Activated CD4-positive, alpha-beta T cell treated with anti-CD3 and anti-CD28 coated beads for 48 hours (primary cell): ENCODE measurements around the gene C9orf43.
"Not testable (repeated sequence)": the region's sequence is repeated elsewhere in the genome, so short reads cannot be mapped to it uniquely, and the experiment has no call there.

Experiments used
- DNase-seq: peaks from one replicate; pipeline ENCODE4 v3.0.0-alpha.2; 2020

C9orf43 gene

DNA sequence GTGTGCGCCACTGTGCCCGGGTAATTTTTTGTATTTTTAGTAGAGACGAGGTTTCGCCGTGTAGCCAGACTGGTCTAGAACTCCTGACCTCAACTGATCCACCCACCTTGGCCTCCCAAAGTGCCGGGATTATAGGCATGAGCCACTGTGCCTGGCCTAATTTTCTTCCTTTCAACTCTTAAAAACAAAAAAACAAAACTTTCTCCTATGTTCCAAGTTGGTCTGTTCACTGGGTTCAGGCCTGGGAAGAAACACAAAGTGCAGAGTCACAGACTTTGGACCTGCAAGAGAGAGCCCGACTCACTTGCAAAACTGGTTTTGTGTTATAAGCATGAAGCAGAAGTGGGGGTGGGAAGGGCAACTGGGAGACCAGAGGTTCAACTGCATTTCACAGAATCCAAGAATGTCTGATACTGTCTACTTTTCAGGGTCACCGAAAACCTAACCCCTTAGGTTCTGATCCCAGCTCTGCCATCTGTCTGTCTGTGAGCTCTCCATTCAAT lies 28.6 kb upstream of the C9orf43 start:
- no peak for DNase-seq

DNA sequence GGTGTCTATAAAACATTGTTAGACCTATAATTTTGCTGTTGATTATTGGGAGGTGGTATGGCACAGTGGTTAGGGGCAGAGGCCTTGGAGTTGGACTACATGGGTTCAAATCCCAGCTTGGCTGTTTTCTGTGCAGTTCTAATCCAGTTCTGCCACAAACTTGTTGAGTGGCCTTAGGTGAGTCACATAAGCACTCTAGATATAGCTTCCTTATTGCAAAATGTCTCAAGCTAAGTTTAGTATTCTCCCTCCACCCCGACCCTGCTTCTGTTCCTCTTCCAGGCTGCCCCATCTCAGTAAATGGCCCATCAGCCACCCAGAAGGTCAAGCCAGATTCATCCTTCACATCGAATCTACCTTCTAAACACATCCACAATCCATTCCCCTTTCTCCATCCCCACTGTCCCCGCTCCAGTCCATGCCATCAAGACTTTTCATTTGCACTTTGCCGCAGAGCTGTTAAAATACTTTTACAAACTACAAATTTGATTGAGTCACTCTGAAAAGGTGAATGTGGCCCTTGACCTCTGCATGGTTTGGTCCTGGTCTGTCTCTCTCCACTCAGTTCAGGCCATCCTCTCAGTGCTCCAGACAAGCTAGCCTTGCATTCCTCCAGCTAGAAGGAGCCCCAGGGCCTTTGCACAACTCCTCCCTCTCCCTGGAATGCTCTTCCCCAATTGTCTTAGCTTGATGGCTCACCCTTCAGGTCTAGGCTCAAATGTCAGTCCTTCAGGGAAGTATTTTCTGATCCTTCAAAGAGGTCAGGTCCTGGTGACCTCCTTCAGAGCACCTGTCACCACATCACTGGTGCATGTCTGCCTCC lies 23.8 kb upstream of the C9orf43 start:
- no peak for DNase-seq

DNA sequence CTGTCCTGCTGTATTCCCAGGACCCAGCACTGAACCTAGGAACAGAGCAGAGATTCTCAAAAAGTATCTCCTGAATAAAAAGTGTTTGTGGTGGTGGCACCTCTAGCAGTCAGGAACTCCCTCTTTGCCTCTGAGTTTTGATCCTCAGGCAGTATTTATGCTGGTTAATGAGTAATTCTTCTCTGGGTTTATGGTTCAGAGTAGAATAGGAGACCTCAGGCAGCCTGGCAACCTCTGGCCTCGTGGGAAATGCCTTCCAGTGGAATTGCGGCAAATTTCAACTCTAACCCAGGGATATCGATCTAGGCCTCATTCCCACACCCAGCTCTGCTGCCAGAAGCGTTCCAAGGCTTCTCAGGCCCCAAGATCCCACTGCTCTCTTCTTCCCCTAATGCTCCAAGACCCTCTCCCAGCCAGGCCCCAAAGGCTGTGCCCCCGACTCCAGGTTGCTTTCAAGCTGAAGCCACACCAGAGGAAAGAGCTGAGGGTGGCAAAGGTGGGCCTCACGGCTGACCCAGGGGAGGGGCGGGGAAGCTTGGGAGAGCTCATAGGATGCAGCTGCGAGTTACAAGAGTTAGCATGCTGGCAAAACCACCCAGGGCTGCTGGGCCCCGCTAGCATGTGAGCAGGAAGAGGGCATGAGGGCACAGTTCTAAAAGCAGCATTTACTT lies 22.9 kb upstream of the C9orf43 start:
- DNase-seq, result no peak

DNA sequence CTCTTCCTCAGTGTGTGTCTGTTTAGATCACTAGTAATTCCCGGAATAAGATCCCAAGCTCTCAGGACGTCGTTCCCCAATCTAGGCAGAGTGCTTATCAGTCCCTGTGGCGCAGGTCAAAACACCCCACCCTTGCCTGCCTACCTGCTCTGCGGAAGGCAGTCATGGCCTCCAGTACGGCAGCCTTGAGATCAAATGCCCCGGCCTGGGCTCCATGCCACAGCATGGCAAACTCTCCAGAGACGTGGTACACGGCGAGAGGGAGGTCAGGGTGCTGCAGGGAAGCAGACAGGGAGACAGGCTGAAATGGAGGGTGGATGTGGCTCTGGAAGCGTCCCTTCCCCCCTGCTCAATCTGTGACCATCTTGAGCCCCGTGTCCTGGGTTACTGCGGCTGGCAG lies 21.7 kb upstream of the C9orf43 start:
- DNase-seq, result no peak

DNA sequence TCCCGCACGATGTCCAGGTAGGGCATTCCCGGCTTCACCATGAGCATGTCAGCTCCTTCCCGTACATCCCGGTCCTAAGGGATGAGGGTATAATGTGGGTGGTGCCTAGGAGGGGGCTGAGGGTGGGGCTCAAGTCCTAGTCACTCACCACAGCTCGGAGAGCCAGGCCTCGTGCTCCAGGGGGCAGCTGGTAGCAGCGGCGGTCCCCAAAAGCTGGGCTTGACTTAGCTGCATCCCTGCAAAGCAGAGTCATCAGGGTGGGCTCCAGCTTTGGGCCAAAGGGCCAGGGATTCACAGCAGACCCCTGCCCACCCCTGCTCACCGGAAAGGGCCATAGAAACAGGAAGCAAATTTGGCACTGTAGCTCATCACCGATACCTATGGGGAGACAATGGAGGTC lies 21.1 kb upstream of the C9orf43 start:
- DNase-seq, result no peak

DNA sequence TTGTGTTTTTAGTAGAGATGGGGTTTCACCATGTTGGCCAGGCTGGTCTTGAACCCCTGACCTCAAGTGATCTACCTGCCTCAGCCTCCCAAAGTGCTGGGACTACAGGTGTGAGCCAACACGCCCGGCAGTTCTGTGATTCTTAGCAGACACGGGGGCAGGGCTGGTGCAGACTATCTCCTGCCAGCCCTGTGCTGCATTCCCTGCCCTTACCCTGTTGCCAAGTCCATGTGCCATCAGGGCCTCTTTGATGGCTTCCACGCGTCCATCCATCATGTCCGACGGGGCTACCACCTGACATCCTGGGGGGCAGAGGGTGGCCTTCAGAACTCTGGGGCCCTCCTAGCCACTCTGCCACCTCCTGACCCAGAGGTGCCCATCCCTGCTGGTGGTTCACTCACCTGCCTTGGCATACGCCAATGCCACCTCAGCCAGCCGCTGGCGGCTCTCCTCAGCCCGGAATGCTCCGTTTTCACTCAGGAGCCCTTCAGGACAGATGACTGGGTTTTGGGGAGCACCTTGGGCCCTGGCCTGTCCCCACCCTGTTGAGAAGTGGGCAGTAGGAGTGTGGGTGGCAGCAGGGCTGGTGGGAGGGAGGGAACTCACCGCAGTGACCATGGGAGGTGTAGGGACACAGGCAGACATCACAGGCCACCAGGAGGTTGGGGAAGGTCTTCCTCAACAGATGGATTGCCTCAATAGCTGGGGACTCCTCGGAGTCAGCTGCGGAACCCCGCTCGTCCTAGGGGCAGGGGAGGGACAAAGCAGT lies 20.2 kb upstream of the C9orf43 start:
- no peak for DNase-seq

DNA sequence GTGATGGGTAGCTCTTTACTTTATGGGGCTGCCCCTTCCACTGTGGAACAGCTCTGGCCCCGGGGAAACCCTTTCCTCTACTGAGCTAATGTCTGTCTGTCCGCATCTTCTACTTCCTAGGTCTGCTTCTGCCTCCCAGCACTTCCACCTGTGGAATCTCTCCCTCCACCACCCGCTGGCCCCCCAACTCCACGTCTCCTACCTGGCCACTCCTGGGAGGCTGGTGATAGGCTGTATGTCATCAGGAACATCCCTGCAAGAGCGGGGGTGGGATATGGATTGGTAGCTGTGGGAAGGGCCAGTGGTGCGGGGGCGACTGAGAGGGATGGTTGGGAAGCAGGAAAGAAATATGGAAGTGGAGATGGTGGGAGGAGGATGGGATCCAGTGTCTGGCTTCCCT lies 18.6 kb upstream of the C9orf43 start:
- no peak for DNase-seq

DNA sequence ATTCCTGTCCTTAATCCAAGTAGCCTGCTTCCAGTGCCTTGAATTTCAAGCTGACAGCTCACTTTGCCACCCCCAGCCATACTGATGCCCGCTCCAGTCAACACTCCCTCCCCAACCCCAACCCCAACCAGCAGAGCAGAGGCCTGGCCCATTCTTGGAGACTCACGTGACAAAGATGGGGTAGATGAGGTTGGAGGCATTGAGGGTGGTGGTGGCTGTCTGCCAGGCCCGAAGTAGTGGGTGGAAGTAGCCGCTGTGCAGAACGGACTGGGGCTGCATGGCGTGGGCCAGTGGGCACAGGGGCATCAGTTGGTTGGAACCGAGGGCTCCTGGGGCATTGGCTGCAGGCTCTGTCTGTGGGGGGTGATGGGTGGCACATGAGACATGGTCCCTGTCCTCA lies 17.3 kb upstream of the C9orf43 start:
- no peak for DNase-seq

DNA sequence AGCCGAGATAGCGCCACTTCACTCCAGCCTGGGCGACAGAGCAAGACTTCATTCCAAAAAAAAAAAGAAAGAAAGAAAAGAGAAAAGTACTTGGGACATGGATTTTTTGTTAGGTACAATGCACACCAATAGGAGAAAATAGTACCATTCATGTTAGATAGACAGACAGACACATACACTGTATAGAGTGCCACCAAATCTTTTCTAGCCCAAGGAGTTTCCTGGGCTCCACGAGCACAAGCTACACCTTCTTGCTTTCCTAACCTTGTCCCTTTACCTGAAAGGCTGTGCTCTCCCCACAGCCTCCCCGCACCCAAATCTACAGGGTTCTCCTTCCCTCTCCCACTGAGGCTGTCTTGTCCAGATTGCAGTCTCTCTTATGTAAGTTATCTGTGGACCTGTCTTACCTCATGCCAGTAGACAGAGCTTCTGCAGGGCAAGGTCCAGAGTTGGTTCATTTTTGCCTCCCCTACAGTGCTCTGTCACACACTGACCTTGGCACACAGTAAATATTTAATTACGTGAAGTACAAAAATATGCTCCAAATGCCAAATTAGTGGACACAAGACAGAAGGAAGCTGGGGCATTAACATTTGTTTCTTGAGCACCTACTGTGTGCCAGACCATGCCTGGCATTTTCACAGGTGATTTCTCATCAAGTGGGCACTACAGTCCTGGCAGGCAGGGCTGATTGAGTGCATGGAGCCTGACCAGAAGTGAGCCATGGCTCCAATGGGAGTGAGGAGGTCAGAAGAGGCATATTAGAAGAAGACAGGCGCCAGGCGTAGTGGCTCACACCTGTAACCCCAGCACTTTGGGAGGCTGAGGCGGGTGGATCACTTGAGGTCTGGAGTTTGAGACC lies 15.3 kb upstream of the C9orf43 start:
- no peak for DNase-seq

DNA sequence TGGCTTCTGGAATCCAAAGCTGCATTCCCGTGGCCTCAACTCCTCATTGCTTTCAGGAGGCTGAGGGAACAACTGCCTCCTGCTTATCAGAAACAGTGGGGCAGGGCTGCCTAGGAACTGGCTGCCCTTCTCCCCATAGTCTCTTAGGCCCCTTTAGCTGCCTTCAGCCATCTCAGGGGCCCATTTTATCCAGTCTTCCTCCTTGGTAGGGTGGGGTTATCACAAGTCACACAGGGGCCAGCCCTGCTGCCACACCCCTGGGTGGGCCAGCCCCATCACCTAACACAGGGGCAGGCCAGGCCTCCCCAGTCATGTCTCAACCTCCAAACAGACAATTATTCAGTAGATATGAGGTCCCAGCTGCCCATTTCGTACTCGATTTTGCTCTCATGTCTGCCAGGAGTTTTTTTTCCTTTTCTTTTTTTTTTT lies 13.3 kb upstream of the C9orf43 start:
- no peak for DNase-seq

DNA sequence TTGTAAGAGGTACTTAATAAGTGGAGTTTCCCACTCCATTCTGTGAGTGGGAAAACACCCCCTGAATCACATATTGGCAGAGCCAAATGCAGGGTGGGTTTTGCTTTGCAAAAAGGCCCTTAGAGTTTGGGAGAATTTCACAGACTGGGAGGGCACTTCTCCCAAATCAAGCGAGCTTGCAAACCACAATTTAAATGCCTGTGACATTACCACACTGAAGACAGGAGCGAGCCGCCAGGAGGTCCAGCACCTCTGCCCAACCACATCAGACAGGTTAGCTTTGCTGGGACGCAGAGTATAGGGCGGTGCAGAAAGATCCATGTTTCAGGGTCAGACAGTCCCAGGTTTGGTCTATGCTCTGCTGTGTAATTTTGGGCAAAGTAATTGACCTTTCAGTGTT lies 11.8 kb upstream of the C9orf43 start:
- no peak for DNase-seq

DNA sequence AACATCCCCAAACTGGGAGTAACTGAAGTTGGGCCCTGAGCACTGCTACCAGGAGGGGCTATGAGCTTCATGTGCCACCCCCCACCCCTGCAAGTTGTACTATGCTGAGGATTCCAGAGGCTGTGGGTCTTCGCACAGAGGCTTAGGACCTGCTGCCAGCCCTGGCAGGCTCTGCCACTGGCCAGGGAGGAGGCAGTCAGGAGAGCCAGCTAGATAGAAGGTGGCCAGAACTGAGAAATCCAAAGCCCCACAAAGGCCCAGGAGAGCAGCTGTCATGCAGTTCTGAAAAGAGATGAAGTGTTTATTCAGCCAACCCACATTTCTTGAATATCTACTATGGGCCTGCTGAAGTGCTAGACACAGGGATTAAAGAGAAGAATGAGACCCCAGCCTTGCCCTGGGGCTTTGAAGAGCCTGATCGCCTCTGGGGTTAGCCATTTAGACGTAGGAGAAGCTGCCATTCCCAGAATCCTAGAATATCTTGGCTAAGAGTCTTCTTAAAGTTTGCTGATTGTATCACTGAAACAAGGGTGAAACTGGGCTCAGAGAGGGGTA lies 10.8 kb upstream of the C9orf43 start:
- no peak for DNase-seq

DNA sequence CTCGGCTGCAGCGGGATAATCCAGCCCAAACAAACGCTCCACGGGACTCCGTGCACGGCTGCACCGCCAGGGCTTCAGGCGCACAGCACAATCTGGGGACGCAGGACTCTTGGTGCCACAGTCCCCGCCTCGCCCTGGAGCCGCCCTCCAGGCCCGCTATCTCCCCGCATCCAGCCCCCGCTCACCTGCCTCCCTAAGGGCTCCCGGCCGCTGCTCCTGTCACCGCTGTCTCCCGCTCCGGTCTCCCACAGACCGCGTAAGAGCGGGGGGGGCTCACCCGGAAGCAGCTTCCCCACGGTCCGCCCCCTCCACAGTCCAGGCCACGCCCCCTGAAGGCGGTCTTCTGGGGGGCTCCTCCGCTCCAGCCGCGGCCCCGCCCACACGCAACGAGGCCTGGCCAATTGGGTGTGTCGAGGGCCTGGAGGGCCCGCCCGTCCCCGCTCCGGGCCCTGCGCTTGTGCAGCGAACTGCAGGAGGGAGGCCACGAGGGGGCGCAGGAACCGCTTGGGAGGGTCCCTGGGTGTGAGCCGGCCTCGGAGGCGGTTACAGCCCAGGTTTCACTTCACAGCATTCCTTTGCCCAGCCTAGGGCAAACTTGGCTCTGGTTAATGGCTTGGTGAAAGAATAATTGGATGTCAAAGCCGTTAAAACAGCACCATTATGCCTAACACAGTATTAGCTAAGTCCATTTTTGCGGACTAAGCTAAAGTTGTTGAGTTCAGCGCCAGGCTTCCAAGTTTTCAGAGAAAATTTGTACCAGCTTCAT lies 9.3 kb upstream of the C9orf43 start, which contains the start of gene ALAD:
Gene ALAD (minus strand): TSS at position 258 of the 766 bp plus-strand sequence. CDS start 7,725 bp downstream, outside the sequence.
- DNase-seq, result peak; percentile 99

DNA sequence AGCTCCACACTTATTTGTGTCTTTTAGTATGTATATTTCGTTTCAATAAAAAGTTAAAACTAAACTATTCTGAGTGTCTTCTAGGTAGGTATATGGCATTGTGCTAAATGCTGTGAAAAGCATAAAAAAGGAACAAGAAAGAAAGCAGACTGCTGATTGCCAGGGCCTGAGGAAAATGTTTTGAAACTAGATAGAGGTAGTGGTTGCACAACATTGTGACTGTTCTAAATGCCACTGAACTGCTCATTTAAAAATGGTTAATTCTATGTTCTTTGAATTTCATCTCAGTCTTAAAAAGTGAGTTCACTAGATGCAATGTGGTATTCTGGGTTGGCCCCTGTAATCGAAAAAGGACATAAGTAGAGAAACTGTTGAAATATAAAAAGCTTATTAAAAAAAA lies 6.9 kb upstream of the C9orf43 start:
- no peak for DNase-seq

DNA sequence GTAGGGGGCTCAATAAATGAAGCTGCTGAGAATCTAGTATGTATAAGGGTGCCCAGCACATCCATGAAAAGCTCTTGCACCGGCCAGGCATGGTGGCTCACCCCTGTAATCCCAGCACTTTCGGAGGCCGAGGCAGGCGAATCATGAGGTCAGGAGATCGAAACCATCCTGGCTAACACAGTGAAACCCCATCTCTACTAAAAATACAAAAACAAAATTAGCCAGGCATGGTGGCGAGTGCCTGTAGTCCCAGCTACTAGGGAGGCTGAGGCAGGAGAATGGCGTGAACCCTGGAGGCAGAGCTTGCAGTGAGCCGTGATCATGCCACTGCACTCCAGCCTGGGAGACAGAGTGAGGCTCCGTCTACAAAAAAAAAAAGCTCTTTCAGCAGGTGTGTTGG lies 4.2 kb upstream of the C9orf43 start:
- not testable (repeated sequence) for DNase-seq

DNA sequence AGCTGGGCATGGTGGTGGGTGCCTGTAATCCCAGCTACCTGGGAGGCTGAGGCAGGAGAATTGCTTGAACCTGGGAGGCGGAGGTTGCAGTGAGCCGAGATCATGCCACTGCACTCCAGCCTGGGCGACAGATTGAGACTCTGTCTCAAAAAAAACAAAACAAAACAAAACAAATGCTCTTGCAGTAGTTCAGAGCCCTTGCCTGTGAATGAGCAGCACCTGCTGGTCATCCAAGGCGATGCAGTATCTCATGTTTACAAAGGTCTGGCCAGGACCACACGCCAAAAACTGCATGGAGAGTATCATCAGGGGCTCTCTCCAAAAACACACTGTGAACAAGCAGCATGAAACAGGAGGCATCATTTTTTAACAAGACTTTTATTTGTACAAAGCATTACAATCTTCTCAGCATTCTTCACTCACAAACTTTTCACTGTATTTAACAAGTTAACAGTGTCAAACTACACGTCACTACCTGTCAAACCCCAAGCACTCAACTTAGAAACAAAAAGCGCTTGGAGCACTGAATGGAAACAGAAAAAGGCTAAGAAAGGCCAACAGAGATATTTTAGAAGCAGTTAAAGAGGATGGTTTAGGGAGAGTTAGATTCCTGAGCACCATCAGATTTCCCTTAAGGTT lies 3.6 kb upstream of the C9orf43 start:
- DNase-seq, result peak; percentile 71

DNA sequence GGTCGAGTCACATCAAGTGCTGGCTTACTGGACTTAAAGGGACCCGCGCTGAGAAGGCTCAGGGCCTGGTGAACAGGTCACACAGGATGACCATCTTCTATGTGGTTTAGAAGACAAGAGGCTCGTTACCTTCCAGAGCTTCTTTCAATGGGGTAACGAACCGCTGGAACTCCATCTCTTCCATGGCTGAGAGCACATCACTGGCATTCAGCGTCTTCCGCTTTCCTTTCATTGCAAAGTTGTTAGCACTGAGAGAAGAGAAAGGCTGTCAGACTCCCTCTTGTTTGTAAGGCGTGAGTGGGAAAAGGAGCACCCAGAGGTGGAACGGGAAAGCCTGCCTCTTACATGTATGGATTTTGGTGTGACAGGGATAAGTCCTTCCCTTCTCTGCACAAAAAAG lies 1.1 kb upstream of the C9orf43 start:
- DNase-seq, result no peak

DNA sequence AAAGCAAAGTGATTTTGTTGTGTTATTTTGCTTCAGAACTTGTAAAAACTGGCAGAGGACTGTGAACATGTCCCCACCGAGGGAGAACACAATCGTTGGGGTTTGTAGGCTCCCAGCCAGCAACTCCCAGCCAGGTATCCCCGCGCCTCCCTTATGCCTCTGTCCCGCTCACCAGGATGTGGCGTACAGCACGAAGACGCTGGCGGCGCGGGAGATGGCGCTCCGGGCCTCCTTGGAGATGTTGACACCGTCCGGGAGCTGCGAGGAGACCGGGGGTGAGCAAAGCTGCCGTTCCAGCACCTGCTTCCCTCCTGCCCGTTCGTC lies 702 bp upstream of the C9orf43 start:
- DNase-seq, result no peak

DNA sequence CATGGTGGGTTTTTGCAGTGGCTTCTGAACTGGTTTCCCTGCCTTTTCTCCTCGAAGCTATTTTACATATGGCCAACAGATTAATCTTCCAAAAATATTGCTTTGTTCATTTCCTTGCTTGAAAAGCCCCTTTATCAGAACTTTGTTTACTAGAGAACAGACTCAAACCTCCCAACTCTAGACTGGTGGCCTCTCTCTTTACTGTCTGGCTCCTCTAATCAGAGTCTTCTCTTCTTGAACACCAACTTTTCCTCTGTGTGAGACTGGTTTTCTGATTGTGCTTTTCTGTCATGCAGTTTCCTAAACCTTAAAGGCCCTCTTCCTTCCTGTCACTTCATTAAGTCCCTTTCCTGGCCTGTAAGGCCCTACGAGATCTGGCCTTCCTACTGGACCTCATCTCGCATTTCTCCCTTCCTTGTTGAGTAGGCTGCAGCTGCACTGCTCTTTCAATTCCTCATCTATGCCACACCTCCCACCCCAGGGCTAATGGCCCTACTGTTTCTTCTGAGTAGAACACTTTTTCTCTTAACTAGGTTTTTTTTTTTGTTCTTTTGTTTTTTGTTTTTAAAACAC lies 5.7 kb downstream of the C9orf43 start:
- no peak for DNase-seq

DNA sequence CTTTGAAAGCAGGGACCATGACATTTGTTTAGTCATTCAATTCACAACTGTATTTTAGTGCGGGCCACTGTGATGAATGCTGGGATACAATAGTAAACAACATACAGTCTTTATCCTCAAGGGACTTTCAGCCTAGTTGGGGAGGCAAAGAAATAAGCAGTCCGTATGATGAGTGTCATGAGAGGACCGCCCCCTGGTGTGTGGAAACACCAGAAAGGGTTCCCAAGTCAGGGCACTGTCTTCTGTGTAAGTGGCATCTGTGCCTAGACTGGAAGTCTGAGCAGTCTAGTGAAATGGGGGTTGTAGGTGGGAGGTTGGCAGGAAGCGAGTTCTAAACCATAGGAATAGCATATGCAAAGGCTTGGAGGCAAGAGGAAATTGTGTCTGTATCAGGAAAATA lies 6.8 kb downstream of the C9orf43 start:
- no peak for DNase-seq

DNA sequence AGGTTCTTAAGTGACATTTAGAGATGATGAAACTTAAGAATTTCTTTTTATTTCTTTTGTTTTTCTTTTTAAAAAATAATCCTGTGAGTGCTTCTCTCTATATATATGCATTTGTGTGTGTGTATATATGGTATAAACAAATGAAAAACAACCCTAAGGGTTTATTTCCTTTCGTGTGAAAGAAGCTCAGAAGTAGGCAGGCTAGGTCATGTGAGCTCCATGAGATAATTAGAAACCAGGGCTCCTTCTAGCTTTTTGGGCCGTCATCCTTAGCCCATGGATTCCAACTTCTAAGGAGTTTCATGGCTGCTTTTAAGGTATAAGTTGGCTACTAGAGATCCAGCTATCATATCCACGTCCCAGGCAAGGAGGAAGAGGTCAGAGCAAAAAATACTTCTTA lies 11.2 kb downstream of the C9orf43 start:
- DNase-seq, result no peak
